ENCODE measurements around the gene GREB1. TPM values are rescaled to one million over a fixed set of nuclear protein-coding genes. Genes with fewer than 3 reads are reported as not detected.

Gene GREB1
- polyA plus RNA-seq, 1 donor from 2014 or later, result 17.2 TPM

- Histone ChIP-seq H3K27ac (ENCODE audit: low read length) (no peak overlapping the region), H2AFZ (ENCODE audit: low read depth, low read length) (no peak overlapping the region), H3K79me2 (replicated peaks; ENCODE audit: insufficient read depth, low read length) (no peaks in the 10 kb centered on the region), H3F3A (ENCODE audit: insufficient read depth, low read length, poor library complexity, severe bottlenecking) (no peaks in the 10 kb centered on the region), H3K9ac (ENCODE audit: low read length) (no peak overlapping the region), H3K9me2 (ENCODE audit: insufficient read depth, low read length) (no peaks in the 10 kb centered on the region), H3K4me2 (ENCODE audit: low read length) (no peak overlapping the region), H3K9me3 (ENCODE audit: low read length) (peaks cover 8% of the 10 kb centered on the region), H3K36me3 (ENCODE audit: insufficient read depth, low read length) (no peaks in the 10 kb centered on the region), H3K27me3 (ENCODE audit: insufficient read depth, low read depth, low read length) (no peaks in the 10 kb centered on the region), H3K4me3 (ENCODE audit: low read length) (no peak overlapping the region), H4K20me1 (ENCODE audit: insufficient read depth) (no peaks in the 10 kb centered on the region)
- TF ChIP-seq SMC3 (conservative IDR thresholded peaks at IDR 0.05; ENCODE audit: poor library complexity), result no peak
- no peak for TF ChIP-seq RAD21 (conservative IDR thresholded peaks at IDR 0.05)
- no peak for TF ChIP-seq POLR2AphosphoS5 (IDR thresholded peaks at IDR 0.05)
- TF ChIP-seq MXI1 (conservative IDR thresholded peaks at IDR 0.05; ENCODE audit: poor library complexity, severe bottlenecking), result no peak
Observed at GRCh38 chr2:11662882-11663281, 129.0 kb downstream of the GREB1 start.

GRCh38 chr2:11663427-11663826 lies 129.6 kb downstream of the GREB1 start:
- no peak overlapping the region for H3K27ac ChIP-seq (ENCODE audit: low read length)
- no peak overlapping the region for H3K4me2 ChIP-seq (ENCODE audit: low read length)
- no peaks in the 10 kb centered on the region for H3F3A ChIP-seq (ENCODE audit: insufficient read depth, low read length, poor library complexity, severe bottlenecking)
- peaks cover 8% of the 10 kb centered on the region for H3K9me3 ChIP-seq (ENCODE audit: low read length)
- H2AFZ ChIP-seq (ENCODE audit: low read depth, low read length), result no peak overlapping the region
- H4K20me1 ChIP-seq (ENCODE audit: insufficient read depth), result no peaks in the 10 kb centered on the region
- H3K79me2 ChIP-seq (replicated peaks; ENCODE audit: insufficient read depth, low read length), result no peaks in the 10 kb centered on the region
- TF ChIP-seq SMC3 (conservative IDR thresholded peaks at IDR 0.05; ENCODE audit: poor library complexity), result no peak
- TF ChIP-seq RAD21 (conservative IDR thresholded peaks at IDR 0.05), result no peak
- no peak for TF ChIP-seq EP300 (conservative IDR thresholded peaks at IDR 0.05; ENCODE audit: poor library complexity, severe bottlenecking)
- no peak overlapping the region for H3K4me3 ChIP-seq (ENCODE audit: low read length)
- H3K36me3 ChIP-seq (ENCODE audit: insufficient read depth, low read length), result no peaks in the 10 kb centered on the region
- no peaks in the 10 kb centered on the region for H3K9me2 ChIP-seq (ENCODE audit: insufficient read depth, low read length)
- H3K9ac ChIP-seq (ENCODE audit: low read length), result no peak overlapping the region
- no peaks in the 10 kb centered on the region for H3K27me3 ChIP-seq (ENCODE audit: insufficient read depth, low read depth, low read length)

- no peak overlapping the region for H3K27ac ChIP-seq (ENCODE audit: low read length)
- no peak overlapping the region for H2AFZ ChIP-seq (ENCODE audit: low read depth, low read length)
- H3K36me3 ChIP-seq (ENCODE audit: insufficient read depth, low read length), result no peaks in the 10 kb centered on the region
- no peak overlapping the region for H3K4me2 ChIP-seq (ENCODE audit: low read length)
- no peaks in the 10 kb centered on the region for H3F3A ChIP-seq (ENCODE audit: insufficient read depth, low read length, poor library complexity, severe bottlenecking)
- H3K79me2 ChIP-seq (replicated peaks; ENCODE audit: insufficient read depth, low read length), result no peaks in the 10 kb centered on the region
- no peaks in the 10 kb centered on the region for H3K9me2 ChIP-seq (ENCODE audit: insufficient read depth, low read length)
- H3K9ac ChIP-seq (ENCODE audit: low read length), result no peak overlapping the region
- H4K20me1 ChIP-seq (ENCODE audit: insufficient read depth), result no peaks in the 10 kb centered on the region
- peaks cover 11% of the 10 kb centered on the region for H3K27me3 ChIP-seq (ENCODE audit: insufficient read depth, low read depth, low read length)
- no peak overlapping the region for H3K4me3 ChIP-seq (ENCODE audit: low read length)
- TF ChIP-seq EZH2 (IDR thresholded peaks at IDR 0.05; ENCODE audit: borderline replicate concordance, insufficient read depth, low read length, poor library complexity, severe bottlenecking) (no peak), SMC3 (conservative IDR thresholded peaks at IDR 0.05; ENCODE audit: poor library complexity) (no peak), EP300 (conservative IDR thresholded peaks at IDR 0.05; ENCODE audit: poor library complexity, severe bottlenecking) (no peak), POLR2AphosphoS5 (IDR thresholded peaks at IDR 0.05) (no peak), CTCF (IDR thresholded peaks at IDR 0.05; ENCODE audit: poor library complexity, severe bottlenecking) (no peak), REST (IDR thresholded peaks at IDR 0.05; ENCODE audit: borderline replicate concordance) (no peak), TAF1 (IDR thresholded peaks at IDR 0.05; ENCODE audit: low read depth) (no peak), MXI1 (conservative IDR thresholded peaks at IDR 0.05; ENCODE audit: poor library complexity, severe bottlenecking) (no peak)
- H3K9me3 ChIP-seq (ENCODE audit: low read length), result peaks cover 8% of the 10 kb centered on the region
Observed at GRCh38 chr2:11665028-11665427, 131.2 kb downstream of the GREB1 start.

Measured in neural cell (in vitro differentiated cells).